Activated naive CD8-positive, alpha-beta T cell treated with anti-CD3 and anti-CD28 coated beads, Interleukin-2, amount 50 U/mL, for 24 hours (primary cell): ENCODE data around the gene DCTN5.
"Not testable (repeated sequence)": the region's sequence is repeated elsewhere in the genome, so short reads cannot be mapped to it uniquely, and the experiment has no call there.

Experiments
- ATAC-seq: fragments of 150-1000 bp; cut with Tn5 transposase; one replicate; pipeline ENCODE4 v1.10.0; 2021
- DNase-seq: peaks from one replicate; pipeline ENCODE4 v3.0.0; 2021
- H3K27ac Mint-ChIP-seq: one replicate; pipeline ENCODE4 v1.8.0; 2021; ENCODE audit warnings: mild to moderate bottlenecking, mixed read lengths
- H3K27me3 Mint-ChIP-seq: one replicate; pipeline ENCODE4 v1.8.0; 2021; ENCODE audit warnings: mixed read lengths
- H3K36me3 Mint-ChIP-seq: one replicate; pipeline ENCODE4 v1.8.0; 2021; ENCODE audit warnings: low read depth, mixed read lengths
- H3K4me1 Mint-ChIP-seq: one replicate; pipeline ENCODE4 v1.8.0; 2021; ENCODE audit warnings: mixed read lengths
- H3K4me3 Mint-ChIP-seq: one replicate; pipeline ENCODE4 v1.8.0; 2021; ENCODE audit warnings: mild to moderate bottlenecking, moderate library complexity, mixed read lengths
- H3K9me3 Mint-ChIP-seq: one replicate; pipeline ENCODE4 v1.8.0; 2021; ENCODE audit warnings: mixed read lengths

The DCTN5 gene

DNA sequence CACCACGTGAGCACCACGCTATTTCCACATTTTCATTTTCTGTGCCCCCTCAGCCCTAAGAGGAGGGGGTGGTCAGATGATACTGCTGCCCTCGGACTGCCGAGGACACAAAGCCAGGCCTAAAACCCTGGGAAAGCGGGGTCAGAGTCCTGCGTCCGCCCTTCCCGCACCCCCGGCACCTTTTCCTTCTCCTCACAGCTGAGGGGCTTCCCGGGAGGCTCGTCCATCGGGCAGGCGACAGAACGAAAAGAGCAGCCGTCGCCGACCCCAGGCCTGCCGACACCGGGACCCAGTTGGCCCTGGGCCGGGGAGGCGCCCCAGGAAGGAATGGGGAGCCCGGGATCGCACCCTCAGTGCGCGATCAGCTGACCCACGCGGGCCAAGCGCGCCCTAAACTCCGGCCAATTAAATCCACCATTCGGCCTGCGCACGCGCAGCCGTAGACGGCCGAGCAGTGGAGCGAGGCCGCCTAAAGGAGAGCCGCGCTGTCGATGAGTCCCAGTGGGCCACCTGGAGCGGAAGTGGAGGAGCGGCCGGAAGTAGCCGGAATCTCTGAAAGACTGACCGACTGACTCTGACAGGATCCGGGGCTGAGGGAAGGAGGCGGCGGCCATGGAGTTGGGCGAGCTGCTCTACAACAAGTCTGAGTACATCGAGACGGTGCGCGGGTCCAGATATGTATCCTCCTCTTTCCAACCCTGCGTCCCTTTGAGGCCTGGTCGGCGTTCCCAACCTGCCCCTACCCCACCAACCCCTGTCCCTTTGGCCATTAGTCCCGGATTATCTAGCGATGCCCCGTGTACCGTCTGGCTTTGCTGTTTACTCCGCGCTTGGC, at the start of gene DCTN5, which contains the start of gene PALB2:
DCTN5 (plus strand) TSS at position 536 of the 835 bp plus-strand sequence; CDS start at position 613, 77 bp downstream.
PALB2 (minus strand) TSS at position 380 of the 835 bp plus-strand sequence; CDS start at position 227, 153 bp downstream.
- H3K9me3 Mint-ChIP-seq: no peaks in the 10 kb centered on the region
- peaks cover 30% of the 10 kb centered on the region for H3K4me1 Mint-ChIP-seq
- peaks cover 32% of the 10 kb centered on the region for H3K36me3 Mint-ChIP-seq
- ATAC-seq (peak; percentile 99), DNase-seq (peak; percentile 89)
- no peaks in the 10 kb centered on the region for H3K27me3 Mint-ChIP-seq
- peak within 1 kb of the TSS; percentile 96 for H3K27ac Mint-ChIP-seq
- peak within 1 kb of the TSS; percentile 99 for H3K4me3 Mint-ChIP-seq

DNA sequence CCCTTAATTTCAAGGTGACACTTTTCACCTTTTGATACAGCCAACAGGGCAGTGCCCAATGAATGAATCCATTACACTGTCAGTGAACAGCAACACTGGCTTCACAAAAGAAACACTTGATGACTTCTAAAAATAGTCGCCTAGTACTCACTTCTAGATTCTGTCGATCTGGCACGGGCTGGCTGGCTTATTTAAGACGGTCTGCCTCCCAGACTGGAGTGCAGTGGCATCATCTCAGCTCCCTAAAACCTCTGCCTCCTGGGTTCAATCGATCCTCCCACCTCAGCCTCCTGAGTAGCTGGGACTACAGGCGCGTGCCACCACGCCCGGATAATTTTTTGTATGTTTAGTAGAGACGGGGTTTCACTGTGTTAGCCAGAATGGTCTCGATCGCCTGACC, 47.1 kb upstream of the DCTN5 start:
- no peak for DNase-seq
- no peak for ATAC-seq
- no peak overlapping the region for H3K4me3 Mint-ChIP-seq
- H3K27ac Mint-ChIP-seq: no peak overlapping the region
- H3K9me3 Mint-ChIP-seq: no peaks in the 10 kb centered on the region
- peaks cover 31% of the 10 kb centered on the region for H3K4me1 Mint-ChIP-seq
- no peaks in the 10 kb centered on the region for H3K27me3 Mint-ChIP-seq
- H3K36me3 Mint-ChIP-seq: peaks cover 29% of the 10 kb centered on the region

DNA sequence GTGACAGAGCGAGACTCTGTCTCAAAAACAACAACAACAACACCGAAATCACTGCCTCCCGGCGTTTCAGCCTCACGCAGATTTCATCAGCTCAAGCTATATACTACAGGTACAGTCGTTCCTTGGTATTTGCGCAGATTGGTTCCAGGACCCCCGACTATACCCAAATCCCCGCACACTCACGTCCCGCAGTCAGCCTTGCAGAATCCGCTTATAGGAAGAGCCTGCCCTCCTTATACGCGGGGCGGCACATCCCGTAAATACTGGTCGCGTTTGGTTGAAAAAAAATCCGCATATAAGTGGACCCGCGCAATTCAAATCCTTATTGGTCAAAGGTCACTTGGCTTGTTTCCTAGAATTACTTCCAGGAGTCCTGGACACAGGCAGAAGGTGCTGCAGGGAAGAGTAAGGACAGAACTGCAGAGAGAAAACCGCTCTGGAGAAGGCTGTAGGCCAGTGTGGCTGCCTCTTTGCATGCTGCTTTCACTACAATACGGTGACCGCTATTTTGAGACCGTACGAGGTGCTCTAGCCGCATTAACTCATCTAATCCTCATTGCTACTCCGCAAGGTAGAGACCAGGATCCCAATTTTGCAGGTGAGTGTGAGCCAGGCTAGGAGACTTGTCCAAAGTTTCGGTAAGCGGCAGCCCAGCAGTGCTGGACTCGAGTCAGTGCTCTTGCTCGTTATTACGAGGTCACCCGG, 45.9 kb upstream of the DCTN5 start:
- Mint-ChIP-seq H3K4me1 (peaks cover 30% of the 10 kb centered on the region), H3K4me3 (peak overlapping the region; percentile 85), H3K9me3 (no peaks in the 10 kb centered on the region), H3K27me3 (no peaks in the 10 kb centered on the region), H3K36me3 (peaks cover 21% of the 10 kb centered on the region), H3K27ac (peak overlapping the region; percentile 64)
- ATAC-seq (no peak), DNase-seq (no peak)

DNA sequence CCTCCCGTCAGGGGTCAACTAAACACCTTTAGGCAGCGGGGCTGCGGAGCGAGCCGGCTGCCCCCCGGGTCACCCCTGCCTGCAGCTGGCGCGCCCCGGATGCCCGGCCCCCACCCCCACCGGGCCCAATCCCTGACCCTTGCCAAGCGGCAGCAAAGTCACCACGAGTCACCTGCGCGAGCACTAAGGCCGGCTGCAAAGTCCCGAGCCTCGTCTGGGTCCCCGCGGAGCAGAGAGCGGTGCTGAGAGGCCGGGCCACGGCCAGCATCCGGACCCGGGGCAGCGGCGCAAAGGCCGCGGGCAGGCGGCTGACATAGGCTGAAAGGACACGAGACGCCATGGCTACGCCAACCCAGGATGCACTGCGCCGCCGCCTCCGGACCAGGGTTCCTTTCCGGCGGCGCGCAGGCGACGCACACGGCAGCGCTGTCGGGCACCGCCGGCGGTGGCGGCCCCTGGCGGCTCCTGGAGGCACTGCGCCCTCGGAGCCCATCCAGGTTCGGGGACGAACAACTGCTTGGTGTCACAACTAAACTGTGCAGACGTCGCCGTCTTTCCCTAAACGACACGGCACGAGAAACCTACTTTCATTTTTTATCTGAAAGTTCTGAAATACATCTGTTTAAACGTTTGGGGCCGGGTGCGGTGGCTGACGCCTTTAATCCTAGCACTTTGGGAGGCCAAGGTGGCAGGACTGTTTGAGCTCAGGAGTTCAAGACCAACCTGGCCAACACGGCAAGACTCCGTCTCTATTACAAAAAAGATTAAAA, 45.1 kb upstream of the DCTN5 start, which contains the start of gene NDUFAB1:
NDUFAB1 (minus strand) TSS at position 366 of the 770 bp plus-strand sequence; CDS start at position 340, 26 bp downstream.
- DNase-seq (peak; percentile 96), ATAC-seq (peak; percentile 95)
- peaks cover 21% of the 10 kb centered on the region for H3K36me3 Mint-ChIP-seq
- H3K9me3 Mint-ChIP-seq: no peaks in the 10 kb centered on the region
- peaks cover 30% of the 10 kb centered on the region for H3K4me1 Mint-ChIP-seq
- peak within 1 kb of the TSS; percentile 85 for H3K4me3 Mint-ChIP-seq
- no peaks in the 10 kb centered on the region for H3K27me3 Mint-ChIP-seq
- peak within 1 kb of the TSS; percentile 69 for H3K27ac Mint-ChIP-seq

DNA sequence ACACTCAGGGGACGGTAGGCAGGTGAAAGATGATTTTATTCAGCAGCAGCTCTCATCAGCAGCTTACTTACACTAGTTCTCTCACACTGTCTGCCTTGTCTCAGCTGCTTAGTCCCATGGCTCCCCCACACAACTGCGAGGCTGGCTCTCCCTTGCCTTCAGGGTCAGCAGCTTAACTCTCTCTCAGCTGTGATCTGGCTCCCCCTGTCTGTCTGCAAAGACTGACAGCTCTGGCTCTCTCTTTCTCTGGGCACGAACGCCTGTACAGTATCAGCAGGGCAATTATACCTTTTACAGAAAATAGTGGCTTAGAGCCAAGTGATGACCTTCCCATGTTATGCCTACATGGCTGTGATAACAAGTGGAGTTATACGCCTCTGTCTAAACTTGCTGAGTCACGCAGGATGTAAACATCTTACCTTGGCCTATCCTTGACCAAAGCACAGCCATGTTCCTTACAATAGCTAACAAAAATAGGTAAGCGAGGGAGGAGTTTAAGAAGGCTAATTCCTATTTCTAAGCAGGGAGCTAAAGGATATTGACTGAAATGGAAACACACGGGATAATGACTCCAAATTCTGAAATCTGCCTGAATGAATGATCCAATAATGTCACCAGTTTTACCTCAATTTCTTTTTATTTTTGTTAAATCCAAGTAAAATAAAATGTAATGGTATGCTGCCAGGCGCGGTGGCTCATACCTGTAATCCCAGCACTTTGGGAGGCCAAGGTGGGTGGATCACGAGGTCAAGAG, 44.1 kb upstream of the DCTN5 start:
- peak; percentile 41 for ATAC-seq
- peak overlapping the region; percentile 3 for H3K4me3 Mint-ChIP-seq
- no peaks in the 10 kb centered on the region for H3K9me3 Mint-ChIP-seq
- peaks cover 26% of the 10 kb centered on the region for H3K4me1 Mint-ChIP-seq
- no peaks in the 10 kb centered on the region for H3K27me3 Mint-ChIP-seq
- DNase-seq: peak; percentile 26
- H3K27ac Mint-ChIP-seq: peak overlapping the region; percentile 43
- peaks cover 19% of the 10 kb centered on the region for H3K36me3 Mint-ChIP-seq

DNA sequence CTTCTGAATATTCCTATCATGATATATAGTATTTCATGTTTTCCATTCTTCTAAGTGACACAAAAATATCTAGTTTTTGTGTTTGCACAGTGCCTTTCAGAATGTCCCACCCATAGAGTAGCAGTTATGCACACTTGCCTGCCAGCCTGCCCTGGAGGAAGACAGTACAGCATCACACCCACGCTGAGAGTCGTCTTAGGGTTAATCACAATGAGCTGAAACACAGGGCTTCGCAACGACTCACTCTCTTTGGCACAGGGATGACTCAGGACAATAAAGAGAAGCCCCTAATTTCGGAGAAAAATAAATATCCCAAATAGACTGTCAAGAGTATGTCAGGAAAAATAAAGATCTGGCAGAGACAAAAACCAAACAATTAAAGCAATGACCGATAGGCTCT, 33.5 kb upstream of the DCTN5 start:
- H3K27me3 Mint-ChIP-seq: no peaks in the 10 kb centered on the region
- no peak overlapping the region for H3K27ac Mint-ChIP-seq
- no peak overlapping the region for H3K4me3 Mint-ChIP-seq
- ATAC-seq (no peak), DNase-seq (no peak)
- H3K9me3 Mint-ChIP-seq: no peaks in the 10 kb centered on the region
- H3K4me1 Mint-ChIP-seq: no peaks in the 10 kb centered on the region
- H3K36me3 Mint-ChIP-seq: peaks cover 14% of the 10 kb centered on the region

DNA sequence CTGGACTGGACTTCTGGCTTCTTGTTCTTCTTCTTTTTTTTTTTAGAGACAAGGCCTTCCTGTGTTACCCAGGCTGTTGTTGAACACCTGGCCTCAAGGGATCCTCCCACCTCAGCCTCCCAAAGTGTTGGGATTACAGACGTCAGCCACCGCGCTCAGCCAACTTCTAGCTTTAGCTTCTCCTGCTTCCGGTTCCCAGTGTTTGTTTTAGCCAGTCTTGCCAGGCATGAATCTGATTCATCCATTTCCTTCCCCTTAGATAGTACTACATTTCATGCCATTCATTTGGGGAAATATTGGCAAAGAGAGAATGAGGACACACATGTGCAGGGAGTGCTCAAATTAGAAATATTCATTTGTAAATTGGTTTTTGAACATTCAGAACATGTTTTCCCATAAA, 33.1 kb upstream of the DCTN5 start:
- H3K27me3 Mint-ChIP-seq: no peaks in the 10 kb centered on the region
- DNase-seq (no peak), ATAC-seq (no peak)
- no peak overlapping the region for H3K4me3 Mint-ChIP-seq
- H3K9me3 Mint-ChIP-seq: no peaks in the 10 kb centered on the region
- no peaks in the 10 kb centered on the region for H3K4me1 Mint-ChIP-seq
- H3K27ac Mint-ChIP-seq: no peak overlapping the region
- H3K36me3 Mint-ChIP-seq: peaks cover 13% of the 10 kb centered on the region

DNA sequence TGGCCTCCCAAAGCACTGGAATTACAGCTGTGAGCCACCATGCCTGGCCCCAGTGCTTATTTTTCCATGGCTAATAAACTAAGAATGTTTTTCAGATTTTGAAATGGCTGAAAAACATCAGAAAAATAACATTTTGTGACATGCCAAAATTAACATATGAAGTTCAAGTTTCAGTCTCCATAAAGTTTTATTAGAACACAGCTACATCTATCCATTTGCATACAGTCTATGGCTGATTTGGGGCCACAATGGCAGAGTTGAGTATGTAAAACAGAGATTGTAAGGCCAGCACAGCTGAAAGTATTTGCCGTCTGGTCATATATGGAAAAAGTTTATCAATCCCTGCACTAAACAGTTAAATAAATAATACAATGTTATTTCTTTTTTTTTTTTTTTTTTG, 31.3 kb upstream of the DCTN5 start:
- Mint-ChIP-seq H3K9me3 (no peaks in the 10 kb centered on the region), H3K27me3 (no peaks in the 10 kb centered on the region), H3K4me3 (no peak overlapping the region), H3K36me3 (peaks cover 12% of the 10 kb centered on the region), H3K4me1 (no peaks in the 10 kb centered on the region), H3K27ac (no peak overlapping the region)
- DNase-seq: no peak
- no peak for ATAC-seq

DNA sequence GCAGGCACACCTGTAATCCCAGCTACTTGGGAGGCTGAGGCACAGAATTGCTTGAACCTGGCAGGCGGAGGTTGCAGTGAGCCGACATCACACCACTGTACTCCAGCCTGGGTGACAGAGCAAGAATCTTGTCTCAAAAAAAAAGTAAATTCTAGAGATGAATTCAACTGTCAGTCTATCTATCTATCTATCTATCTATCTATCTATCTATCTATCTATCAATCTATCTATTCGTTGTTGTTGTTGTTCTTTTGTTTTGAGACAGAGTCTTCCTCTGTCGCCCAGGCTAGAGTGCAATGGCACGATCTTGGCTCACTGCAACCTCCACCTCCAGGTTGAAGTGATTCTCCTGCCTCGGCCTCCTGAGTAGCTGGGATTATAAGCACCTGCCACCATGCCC, 30.4 kb upstream of the DCTN5 start:
- H3K9me3 Mint-ChIP-seq, H3K4me1 Mint-ChIP-seq, H3K4me3 Mint-ChIP-seq, DNase-seq, H3K27me3 Mint-ChIP-seq, ATAC-seq, H3K27ac Mint-ChIP-seq: not testable (repeated sequence)
- H3K36me3 Mint-ChIP-seq: peaks cover 14% of the 10 kb centered on the region

DNA sequence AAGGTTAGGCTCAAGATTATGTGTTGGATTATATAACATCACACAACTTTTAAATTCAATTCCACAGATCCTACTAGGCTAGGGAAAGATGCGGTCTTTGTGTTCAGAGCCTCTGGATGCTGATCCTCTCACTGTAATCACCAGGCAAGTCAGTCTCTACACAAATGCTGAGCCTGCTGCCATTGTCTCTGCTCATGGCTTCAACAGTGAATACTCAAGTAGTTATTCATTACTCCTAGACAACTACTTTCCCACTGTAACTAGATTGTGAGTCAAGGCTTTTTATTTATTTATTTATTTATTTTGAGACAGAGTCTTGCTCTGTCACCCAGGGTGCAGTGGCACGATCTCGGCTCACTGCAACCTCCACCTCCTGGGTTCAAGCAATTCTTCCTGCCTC, 29.3 kb upstream of the DCTN5 start:
- no peak overlapping the region for H3K4me3 Mint-ChIP-seq
- DNase-seq: no peak
- no peaks in the 10 kb centered on the region for H3K4me1 Mint-ChIP-seq
- no peak for ATAC-seq
- no peaks in the 10 kb centered on the region for H3K27me3 Mint-ChIP-seq
- H3K9me3 Mint-ChIP-seq: no peaks in the 10 kb centered on the region
- peaks cover 22% of the 10 kb centered on the region for H3K36me3 Mint-ChIP-seq
- no peak overlapping the region for H3K27ac Mint-ChIP-seq

DNA sequence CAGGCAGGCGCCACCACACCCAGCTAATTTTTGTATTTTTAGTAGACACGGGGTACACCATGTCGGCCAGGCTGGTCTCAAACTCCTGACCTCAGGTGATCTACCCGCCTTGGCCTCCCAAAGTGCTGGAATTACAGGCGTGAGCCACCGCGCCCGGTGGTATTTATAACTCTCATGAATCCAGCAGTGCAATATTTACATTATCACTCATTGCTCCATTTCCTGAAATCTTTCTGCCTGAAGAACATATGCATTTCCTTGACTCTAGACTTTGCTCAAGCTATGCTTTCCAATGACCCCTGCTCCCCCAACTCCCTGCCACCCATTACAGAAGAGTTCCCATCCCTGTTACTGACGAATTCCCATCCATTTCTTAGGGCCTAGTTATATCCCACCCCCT, 25.5 kb upstream of the DCTN5 start:
- Mint-ChIP-seq H3K27me3 (no peaks in the 10 kb centered on the region), H3K9me3 (no peaks in the 10 kb centered on the region), H3K4me3 (no peak overlapping the region), H3K4me1 (no peaks in the 10 kb centered on the region), H3K36me3 (peaks cover 35% of the 10 kb centered on the region), H3K27ac (no peak overlapping the region)
- ATAC-seq: no peak
- DNase-seq: no peak

DNA sequence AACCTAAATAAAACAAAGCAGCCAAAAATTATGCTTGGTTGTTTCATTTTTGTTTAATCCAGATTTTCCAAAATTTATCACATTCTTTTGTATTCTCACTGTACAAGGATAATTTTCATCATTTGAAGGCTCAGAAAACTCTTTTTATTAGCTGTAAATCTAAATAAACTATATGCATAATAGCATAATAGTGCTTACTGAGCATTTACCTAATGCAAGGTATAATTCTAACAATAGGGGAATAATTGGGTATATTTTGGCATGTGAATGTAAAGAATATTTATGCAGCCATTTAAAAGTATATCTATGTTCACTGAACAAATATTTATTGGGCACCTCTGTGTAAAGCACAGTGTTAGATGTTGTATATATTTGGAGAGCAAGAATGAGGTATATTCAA, 17.2 kb upstream of the DCTN5 start:
- H3K27ac Mint-ChIP-seq: no peak overlapping the region
- no peaks in the 10 kb centered on the region for H3K27me3 Mint-ChIP-seq
- DNase-seq: no peak
- ATAC-seq: no peak
- H3K4me3 Mint-ChIP-seq: no peak overlapping the region
- H3K36me3 Mint-ChIP-seq: peaks cover 59% of the 10 kb centered on the region
- H3K4me1 Mint-ChIP-seq: no peaks in the 10 kb centered on the region
- no peaks in the 10 kb centered on the region for H3K9me3 Mint-ChIP-seq

DNA sequence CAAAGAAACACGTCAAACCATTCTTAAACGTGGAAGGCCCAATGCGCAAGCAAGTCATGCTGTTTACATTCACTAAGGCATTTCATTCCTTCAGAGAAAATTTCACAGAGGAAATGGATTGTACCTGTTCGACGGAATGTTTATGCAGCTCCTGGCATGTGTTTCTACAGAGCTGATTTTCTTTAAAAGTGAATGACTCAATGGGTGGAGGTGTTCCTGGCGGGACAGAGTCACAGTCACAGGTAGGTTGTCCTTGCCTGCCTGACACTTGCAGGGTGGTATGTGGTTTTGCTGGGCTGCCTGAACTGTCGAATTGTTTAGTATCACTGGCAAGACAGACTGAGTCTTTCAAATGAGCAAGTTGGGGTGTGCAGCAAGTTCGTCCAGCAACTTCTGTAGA, 11.8 kb upstream of the DCTN5 start:
- no peak overlapping the region for H3K4me3 Mint-ChIP-seq
- ATAC-seq (no peak), DNase-seq (no peak)
- no peaks in the 10 kb centered on the region for H3K9me3 Mint-ChIP-seq
- H3K36me3 Mint-ChIP-seq: peaks cover 54% of the 10 kb centered on the region
- H3K27ac Mint-ChIP-seq: no peak overlapping the region
- H3K4me1 Mint-ChIP-seq: peaks cover 7% of the 10 kb centered on the region
- no peaks in the 10 kb centered on the region for H3K27me3 Mint-ChIP-seq

DNA sequence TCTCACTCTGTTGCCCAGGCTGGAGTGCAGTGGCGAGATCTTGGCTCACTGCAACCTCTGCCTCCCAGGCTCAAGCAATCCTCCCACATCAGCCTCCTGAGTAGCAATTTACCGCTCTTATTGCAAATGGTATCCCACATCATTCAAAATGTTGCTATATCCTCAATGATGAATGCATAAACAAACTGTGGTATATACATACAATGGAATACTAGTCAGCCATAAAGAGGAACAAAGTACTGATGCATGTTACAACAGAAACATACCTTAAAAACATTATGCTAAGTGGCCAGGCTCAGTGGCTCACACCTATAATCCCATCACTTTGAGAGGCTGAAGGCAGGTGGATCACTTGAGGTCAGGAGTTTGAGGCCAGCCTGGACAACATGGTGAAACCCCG, 9.4 kb upstream of the DCTN5 start:
- ATAC-seq, DNase-seq, H3K27me3 Mint-ChIP-seq, H3K4me3 Mint-ChIP-seq, H3K27ac Mint-ChIP-seq, H3K9me3 Mint-ChIP-seq, H3K4me1 Mint-ChIP-seq: not testable (repeated sequence)
- H3K36me3 Mint-ChIP-seq: peaks cover 54% of the 10 kb centered on the region
